GM18870 (cell line): ENCODE results near the gene SLC5A6.
"Not testable (repeated sequence)": the region's sequence is repeated elsewhere in the genome, so short reads cannot be mapped to it uniquely, and the experiment has no call there.

Experiments used
- ATAC-seq: cut with Tn5 transposase; IDR thresholded peaks from one replicate; pipeline ENCODE4 v1.9.1; 2021; ENCODE audit warnings: moderate library complexity; ENCODE audit not compliant: unreplicated experiment

The SLC5A6 gene

DNA sequence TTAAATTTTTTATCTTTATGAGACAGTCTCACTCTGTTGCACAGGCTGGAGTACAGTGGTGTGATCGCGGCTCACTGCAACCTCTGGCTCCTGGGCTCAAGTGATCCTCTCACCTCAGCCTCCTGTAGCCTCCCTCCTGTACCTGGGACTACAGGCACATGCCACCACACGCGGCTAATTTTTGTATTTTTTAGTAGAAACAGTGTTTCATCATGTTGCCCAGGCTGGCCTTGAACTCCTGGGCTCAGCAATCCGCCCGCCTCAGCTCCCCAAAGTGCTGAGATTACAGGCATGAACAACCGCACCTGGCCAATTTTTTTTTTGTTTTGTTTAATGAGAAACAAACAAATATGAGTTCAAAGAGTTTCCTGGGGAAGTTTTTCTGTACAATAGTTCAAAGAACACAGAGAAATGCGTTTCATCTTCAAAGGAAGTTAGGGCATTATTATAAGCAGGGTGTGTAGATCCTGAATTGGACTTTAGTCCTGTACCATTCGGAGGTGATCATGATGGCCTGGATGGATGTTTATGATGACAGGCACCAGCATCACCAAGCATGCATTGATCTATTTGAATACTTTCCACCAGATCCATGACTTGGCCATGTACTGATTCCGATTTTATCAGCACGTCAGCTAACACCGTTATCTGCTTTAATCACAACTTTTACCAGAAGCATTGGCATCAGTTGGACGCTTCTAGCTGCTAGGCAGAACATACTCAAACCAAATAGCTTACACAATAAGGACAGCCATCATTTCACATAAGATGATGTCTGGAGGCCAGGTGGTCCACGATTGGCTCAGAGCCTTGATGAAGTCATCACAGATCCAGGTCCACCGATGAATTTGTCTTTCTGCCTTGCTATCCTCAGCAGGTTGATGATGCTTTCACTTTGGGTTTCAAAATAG, 34.4 kb downstream of the SLC5A6 start:
- no peak for ATAC-seq

DNA sequence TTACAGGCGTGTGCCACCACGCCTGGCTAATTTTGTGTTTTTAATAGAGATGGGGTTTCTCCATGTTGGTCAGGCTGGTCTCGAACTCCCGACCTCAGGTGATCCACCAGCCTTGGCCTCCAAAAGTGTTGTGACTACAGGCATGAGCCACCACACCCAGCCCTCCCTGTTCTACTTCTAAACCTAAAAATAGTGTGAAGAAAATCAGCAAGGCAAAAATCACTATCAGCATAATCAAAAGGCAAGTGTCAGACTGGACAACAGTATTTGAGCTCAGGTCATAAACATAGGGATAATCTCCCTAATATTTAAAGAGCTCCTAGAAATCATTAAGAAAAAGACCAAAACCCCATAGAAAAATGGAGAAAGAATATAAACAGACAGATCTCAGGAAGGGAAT, 36.3 kb downstream of the SLC5A6 start:
- ATAC-seq, result not testable (repeated sequence)

DNA sequence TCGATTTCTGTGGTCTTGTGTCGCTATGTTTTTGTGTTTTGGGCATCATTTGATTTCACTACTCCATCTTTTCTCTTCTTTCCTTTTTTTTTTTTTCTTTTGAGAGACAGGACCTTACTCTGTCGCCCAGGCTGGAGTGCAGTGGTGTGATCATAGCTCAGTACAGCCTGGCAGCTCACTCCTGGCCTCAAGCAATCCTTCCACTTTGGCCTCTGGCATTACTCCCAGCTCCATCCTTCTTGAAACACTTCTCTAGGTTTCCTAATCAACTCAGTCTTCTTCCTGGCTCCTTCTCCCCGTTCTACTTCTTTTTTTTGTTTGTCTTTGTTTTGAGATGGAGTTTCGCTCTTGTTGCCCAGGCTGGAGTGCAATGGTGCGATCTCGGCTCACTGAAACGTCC, 36.7 kb downstream of the SLC5A6 start:
- ATAC-seq, result no peak

GRCh38 chr2:27174638-27175037, 37.4 kb downstream of the SLC5A6 start:
- ATAC-seq, result no peak

- ATAC-seq, result no peak
These were observed 40.7 kb downstream of the SLC5A6 start for GRCh38 chr2:27171351-27171848.

- no peak for ATAC-seq
These were observed 41.3 kb downstream of the SLC5A6 start for GRCh38 chr2:27170581-27171337.

GRCh38 chr2:27164960-27165763, 46.9 kb downstream of the SLC5A6 start:
- ATAC-seq, result no peak

- ATAC-seq, result no peak
These were observed 49.6 kb downstream of the SLC5A6 start for GRCh38 chr2:27162151-27163121.

- ATAC-seq, result no peak
These were observed 51.9 kb downstream of the SLC5A6 start for GRCh38 chr2:27160191-27160590.

- ATAC-seq, result no peak
These were observed 52.8 kb downstream of the SLC5A6 start for GRCh38 chr2:27159271-27159670.

- ATAC-seq, result no peak
These were observed 53.6 kb downstream of the SLC5A6 start for GRCh38 chr2:27158468-27158867.

- no peak for ATAC-seq
These were observed 57.0 kb downstream of the SLC5A6 start for GRCh38 chr2:27155069-27155520.

- no peak for ATAC-seq
These were observed 57.6 kb downstream of the SLC5A6 start for GRCh38 chr2:27154488-27154887.

DNA sequence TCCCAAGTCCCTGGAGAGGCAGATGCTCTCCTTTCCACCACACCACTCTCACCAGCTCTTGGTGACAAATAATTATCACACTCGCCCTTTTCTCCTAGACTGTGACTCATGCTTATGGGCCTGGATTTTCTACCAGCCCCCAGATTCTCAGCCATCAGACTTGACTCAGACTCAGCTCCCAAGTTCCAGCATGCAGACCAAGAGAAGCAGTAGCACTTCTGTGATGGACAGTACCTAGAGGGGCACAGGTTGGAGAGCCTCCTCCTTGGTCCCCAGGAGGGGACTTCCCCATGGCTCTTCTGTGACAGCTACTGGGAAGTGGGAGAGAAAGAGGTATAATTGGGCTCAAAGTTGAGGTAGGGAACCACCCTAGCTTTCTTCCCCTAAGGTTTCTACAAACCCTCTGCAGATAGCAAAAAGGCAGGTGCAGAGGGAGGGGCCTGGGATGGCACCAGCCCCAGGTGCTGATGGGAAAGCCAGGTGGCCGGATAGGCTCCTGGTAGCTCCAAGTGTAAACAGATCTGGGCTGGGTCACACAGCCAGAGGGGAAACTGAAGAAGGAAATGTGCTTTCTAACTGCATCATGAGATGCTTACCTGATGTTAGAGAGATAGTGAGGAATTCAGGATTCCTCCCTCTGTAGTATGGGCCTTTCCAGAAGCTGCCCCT, 59.1 kb downstream of the SLC5A6 start:
- ATAC-seq, result no peak

DNA sequence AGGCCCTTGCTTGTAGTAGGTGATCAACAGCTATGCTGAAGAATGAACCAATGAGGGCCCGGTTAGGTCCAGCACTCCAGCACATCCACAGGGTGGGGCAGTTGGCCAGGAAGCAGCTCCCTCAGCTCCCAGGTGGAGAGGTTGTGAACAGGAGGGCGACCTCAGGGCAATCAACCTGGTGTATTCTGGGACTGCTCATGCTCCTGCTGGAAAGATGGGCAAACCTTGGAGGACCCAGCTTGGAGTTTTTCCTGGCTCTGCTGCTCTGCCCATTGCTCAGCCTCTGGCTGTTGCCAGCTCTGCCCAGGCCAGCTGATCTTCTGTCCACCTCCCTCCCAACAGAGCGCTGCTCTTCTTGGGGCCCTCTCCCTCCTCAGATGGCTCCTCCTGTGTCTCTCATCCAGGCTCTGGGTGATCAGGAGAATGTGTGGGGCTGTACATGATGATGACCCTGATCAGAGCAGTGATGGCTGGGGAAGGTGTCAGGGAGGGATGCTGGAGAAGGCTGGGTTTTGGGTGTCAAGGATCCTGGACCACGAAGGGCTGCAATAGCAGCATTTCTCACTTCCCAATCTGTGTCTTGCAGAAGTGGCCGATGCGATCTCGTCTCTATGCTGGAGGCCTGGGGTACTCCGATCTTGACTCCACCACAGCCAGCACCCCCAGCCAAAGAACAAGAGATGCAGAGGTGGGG, 59.8 kb downstream of the SLC5A6 start:
- no peak for ATAC-seq

- ATAC-seq, result no peak
These were observed 61.3 kb downstream of the SLC5A6 start for GRCh38 chr2:27150639-27151230.
